Fibroblast of lung (primary cell): ENCODE results near the gene TMEM255B. TPM values are rescaled to one million over a fixed set of nuclear protein-coding genes. Genes with fewer than 3 reads are reported as not detected.

Experiments
- DNase-seq, 2 donors: peaks; one replicate each; pipeline versions ENCODE4 v3.0.0 to v3.0.0-alpha.2; 2010; ENCODE audit warnings: low read depth in 2 of 2
- H2AFZ ChIP-seq: 2 replicates; pipeline ENCODE4 v1.5.1; 2012; ENCODE audit warnings: low read length, control low read depth, inconsistent platforms
- H3K27ac ChIP-seq: 2 replicates; pipeline ENCODE4 v1.5.1; 2011; ENCODE audit warnings: low read length, control low read depth; ENCODE audit not compliant: insufficient read depth
- H3K27me3 ChIP-seq: 2 replicates; pipeline ENCODE4 v1.5.1; 2011; ENCODE audit warnings: mild to moderate bottlenecking, low read length; ENCODE audit not compliant: control insufficient read depth, insufficient read depth
- H3K36me3 ChIP-seq: 2 replicates; pipeline ENCODE4 v1.5.1; 2011; ENCODE audit warnings: low read length; ENCODE audit not compliant: control insufficient read depth, insufficient read depth
- H3K4me1 ChIP-seq: 2 replicates; pipeline ENCODE4 v1.5.1; 2011; ENCODE audit warnings: low read length; ENCODE audit not compliant: control insufficient read depth, insufficient read depth; ENCODE audit errors: extremely low read depth
- H3K4me2 ChIP-seq: 2 replicates; pipeline ENCODE4 v1.5.1; 2011; ENCODE audit warnings: low read length, control low read depth; ENCODE audit not compliant: insufficient read depth; ENCODE audit errors: extremely low read depth
- H3K4me3 ChIP-seq, 4 experiments: fragments of 200-600 bp in 1 of 4; sonication (generic) in 1 of 4; replicated peaks in 1 of 4; 2 replicates each; pipeline ENCODE4 v1.5.1; 2011 to 2016; ENCODE audit warnings: low read length in 4 of 4, low read depth in 3 of 4, mild to moderate bottlenecking in 3 of 4, control low read depth in 2 of 4, inconsistent platforms in 1 of 4, mixed read lengths in 1 of 4; ENCODE audit not compliant: insufficient read depth in 1 of 4; ENCODE audit errors: control extremely low read depth in 1 of 4
- H3K79me2 ChIP-seq: 2 replicates; pipeline ENCODE4 v1.5.1; 2012; ENCODE audit warnings: mild to moderate bottlenecking, low read length, inconsistent platforms; ENCODE audit not compliant: control insufficient read depth, insufficient read depth
- H3K9ac ChIP-seq: 2 replicates; pipeline ENCODE4 v1.5.1; 2011; ENCODE audit warnings: mild to moderate bottlenecking, low read length, control low read depth; ENCODE audit not compliant: insufficient read depth
- H3K9me3 ChIP-seq: 2 replicates; pipeline ENCODE4 v1.5.1; 2012; ENCODE audit warnings: low read depth, low read length; ENCODE audit not compliant: control insufficient read depth, insufficient read depth
- H4K20me1 ChIP-seq: 2 replicates; pipeline ENCODE4 v1.5.1; 2011; ENCODE audit warnings: low read length; ENCODE audit not compliant: control insufficient read depth, insufficient read depth; ENCODE audit errors: extremely low read depth
- CTCF ChIP-seq, 2 donors: IDR thresholded peaks in 1 of 2; conservative IDR thresholded peaks in 1 of 2; 1 replicate in 1 of 2; 2 replicates in 1 of 2; pipeline ENCODE4 v1.5.1; 2011 to 2012; ENCODE audit warnings: low read length in 2 of 2, control low read depth in 1 of 2, inconsistent platforms in 1 of 2, low read depth in 1 of 2, mild to moderate bottlenecking in 1 of 2
- EZH2 ChIP-seq: IDR thresholded peaks from 2 replicates; pipeline ENCODE4 v1.5.1; 2012; ENCODE audit warnings: low read length, control low read depth, mild to moderate bottlenecking; ENCODE audit errors: missing control alignments
- polyA plus RNA-seq, 2 donors: library from polyadenylated mRNA; depleted of rRNA in 1 of 2; stranded (reverse) in 1 of 2; unstranded in 1 of 2; fragments of >200 nt; gene quantifications; 2 replicates each; pipeline ENCODE4 v1.2.1, GENCODE V29; 2011 to 2012; ENCODE audit warnings: missing spikeins in 1 of 2
- total RNA-seq: library from RNA; depleted of rRNA; stranded (reverse); fragments of >200 nt; gene quantifications from 2 replicates; pipeline ENCODE4 v1.2.1, GENCODE V29; 2014

The TMEM255B gene
- total and polyA plus RNA-seq, 2 donors (not counting 1 experiment from before 2014, with no cell fraction given) = 2.4 to 10.4 TPM

GRCh38 chr13:113805431-113806103, 46.5 kb downstream of the TMEM255B start:
- no peak for TF ChIP-seq EZH2
- no peak for TF ChIP-seq CTCF (conservative IDR thresholded peaks at IDR 0.05 in 1 of 2, IDR thresholded peaks at IDR 0.05 in 1 of 2; ENCODE audit: low read depth in 1 of 2, low read length in 2 of 2)
- no peaks in the 10 kb centered on the region for H3K36me3 ChIP-seq
- no peaks in the 10 kb centered on the region for H3K79me2 ChIP-seq
- peaks cover 6% of the 10 kb centered on the region for H3K4me1 ChIP-seq
- H3K9ac ChIP-seq = no peak overlapping the region
- no peak overlapping the region for H2AFZ ChIP-seq
- H3K4me2 ChIP-seq = no peak overlapping the region
- DNase-seq = no peak
- no peaks in the 10 kb centered on the region for H3K27me3 ChIP-seq
- H4K20me1 ChIP-seq = no peaks in the 10 kb centered on the region
- no peaks in the 10 kb centered on the region for H3K9me3 ChIP-seq
- no peak overlapping the region for H3K27ac ChIP-seq
- H3K4me3 ChIP-seq = no peak overlapping the region

DNA sequence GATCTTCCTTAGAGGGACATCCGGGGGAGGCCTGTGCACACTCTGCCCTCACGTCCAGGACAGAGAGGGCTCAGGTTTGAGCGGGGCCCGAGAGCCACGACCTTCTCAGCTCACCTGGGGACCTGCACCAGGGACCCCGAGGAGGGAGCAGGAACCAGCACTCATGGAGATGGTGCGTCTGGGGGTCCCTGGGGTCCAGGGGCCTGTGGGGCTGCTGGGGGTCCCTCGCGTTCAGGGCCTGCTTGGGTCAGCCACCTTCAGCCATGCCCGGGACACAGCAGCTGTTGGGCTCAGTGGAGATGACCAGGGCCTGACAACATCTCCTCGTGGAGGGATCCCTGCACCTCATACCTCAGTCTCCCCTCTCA, 47.1 kb downstream of the TMEM255B start:
- TF ChIP-seq CTCF (conservative IDR thresholded peaks at IDR 0.05 in 1 of 2, IDR thresholded peaks at IDR 0.05 in 1 of 2; ENCODE audit: low read depth in 1 of 2, low read length in 2 of 2) = no peak
- no peak for TF ChIP-seq EZH2
- H3K9ac ChIP-seq = no peak overlapping the region
- H2AFZ ChIP-seq = no peak overlapping the region
- H3K36me3 ChIP-seq = no peaks in the 10 kb centered on the region
- H3K4me1 ChIP-seq = peaks cover 6% of the 10 kb centered on the region
- no peak overlapping the region for H3K4me3 ChIP-seq
- H3K4me2 ChIP-seq = no peak overlapping the region
- no peaks in the 10 kb centered on the region for H4K20me1 ChIP-seq
- no peaks in the 10 kb centered on the region for H3K27me3 ChIP-seq
- no peaks in the 10 kb centered on the region for H3K79me2 ChIP-seq
- H3K9me3 ChIP-seq = no peaks in the 10 kb centered on the region
- H3K27ac ChIP-seq = no peak overlapping the region
- DNase-seq = no peak

- no peak overlapping the region for H3K9ac ChIP-seq
- no peak overlapping the region for H3K4me2 ChIP-seq
- no peaks in the 10 kb centered on the region for H3K79me2 ChIP-seq
- H3K4me1 ChIP-seq = peaks cover 6% of the 10 kb centered on the region
- TF ChIP-seq CTCF (conservative IDR thresholded peaks at IDR 0.05 in 1 of 2, IDR thresholded peaks at IDR 0.05 in 1 of 2; ENCODE audit: low read depth in 1 of 2, low read length in 2 of 2) = no peak
- TF ChIP-seq EZH2 = no peak
- H3K36me3 ChIP-seq = no peaks in the 10 kb centered on the region
- H3K27me3 ChIP-seq = no peaks in the 10 kb centered on the region
- no peak overlapping the region for H3K4me3 ChIP-seq
- no peaks in the 10 kb centered on the region for H3K9me3 ChIP-seq
- H3K27ac ChIP-seq = no peak overlapping the region
- no peaks in the 10 kb centered on the region for H4K20me1 ChIP-seq
- no peak for DNase-seq
- H2AFZ ChIP-seq = no peak overlapping the region
Measured at GRCh38 chr13:113806526-113806925, 47.5 kb downstream of the TMEM255B start.
